IMR-90 (cell line): Measurements from ENCODE around the gene MICAL3. TPM values are rescaled to one million over a fixed set of nuclear protein-coding genes. Genes with fewer than 3 reads are reported as not detected.

Source experiments
- ATAC-seq: fragments of 200-7000 bp; cut with Tn5 transposase; 2 replicates; pipeline ENCODE4 v1.9.1; 2020; ENCODE audit warnings: low read depth, mild to moderate bottlenecking, moderate library complexity
- BruUV-seq: library from RNA; stranded (reverse); fragments of 400-500 nt; replicated peaks from 2 replicates; lab custom pipeline; 2021; lab: Mats Ljungman, UMichigan
- CTCF ChIA-PET: fragments of 300-600 bp; formaldehyde crosslinking; extraction: SDS; loops from one replicate; lab custom pipeline; 2021; ENCODE audit warnings: antibody characterized with exemption; lab: Yijun Ruan, JAX
- POLR2A ChIA-PET: fragments of 300-600 bp; sonication (Branson Sonifier 250); formaldehyde crosslinking; loops from one replicate; lab custom pipeline; 2022; ENCODE audit warnings: antibody characterized with exemption; ENCODE audit not compliant: unreplicated experiment; lab: Charles Lee
- DNase-seq: peaks from one replicate; pipeline ENCODE4 v3.0.0; 2013
- H2AFZ ChIP-seq: replicated peaks from 2 replicates; pipeline ENCODE3; 2013; ENCODE audit warnings: low read length, mild to moderate bottlenecking; ENCODE audit not compliant: poor library complexity
- H2AK5ac ChIP-seq: 2 replicates; pipeline ENCODE4 v1.6.1; 2013; ENCODE audit warnings: low read depth, low read length, inconsistent platforms
- H2AK9ac ChIP-seq: replicated peaks from 2 replicates; pipeline ENCODE3; 2013; ENCODE audit warnings: mild to moderate bottlenecking, low read depth, low read length, moderate library complexity; ENCODE audit not compliant: poor library complexity
- H2BK120ac ChIP-seq: 2 replicates; pipeline ENCODE4 v1.6.1; 2013; ENCODE audit warnings: low read depth, low read length, inconsistent platforms
- H2BK15ac ChIP-seq: 3 replicates; pipeline ENCODE4 v1.6.1; 2013; ENCODE audit warnings: low read depth, low read length, inconsistent platforms
- H2BK20ac ChIP-seq: 2 replicates; pipeline ENCODE4 v1.6.1; 2013; ENCODE audit warnings: low read depth, mild to moderate bottlenecking, inconsistent platforms, low read length, moderate library complexity
- H2BK5ac ChIP-seq: 2 replicates; pipeline ENCODE4 v1.6.1; 2013; ENCODE audit warnings: mild to moderate bottlenecking, low read depth, low read length, inconsistent platforms; ENCODE audit not compliant: poor library complexity, severe bottlenecking
- H3K14ac ChIP-seq: replicated peaks from 2 replicates; pipeline ENCODE4 v1.6.1; 2013; ENCODE audit warnings: low read depth, low read length, inconsistent platforms
- H3K18ac ChIP-seq: 2 replicates; pipeline ENCODE4 v1.6.1; 2013; ENCODE audit warnings: low read depth, low read length, control low read depth
- H3K23ac ChIP-seq: 2 replicates; pipeline ENCODE4 v1.6.1; 2013; ENCODE audit warnings: low read depth, low read length, inconsistent platforms
- H3K27ac ChIP-seq: 2 replicates; pipeline ENCODE4 v1.5.1; 2013; ENCODE audit warnings: mild to moderate bottlenecking, control low read depth, low read length; ENCODE audit not compliant: insufficient read depth
- H3K27me3 ChIP-seq: 2 replicates; pipeline ENCODE4 v1.6.1; 2013; ENCODE audit warnings: low read length; ENCODE audit not compliant: control insufficient read depth, insufficient read depth
- H3K36me3 ChIP-seq: 2 replicates; pipeline ENCODE4 v1.6.1; 2013; ENCODE audit warnings: low read length, mixed read lengths; ENCODE audit not compliant: control insufficient read depth, insufficient read depth
- H3K4ac ChIP-seq: 2 replicates; pipeline ENCODE4 v1.6.1; 2013; ENCODE audit warnings: low read depth, low read length, inconsistent platforms
- H3K4me1 ChIP-seq: 2 replicates; pipeline ENCODE4 v1.6.1; 2013; ENCODE audit warnings: low read length, mixed read lengths; ENCODE audit not compliant: control insufficient read depth, insufficient read depth
- H3K4me2 ChIP-seq: 2 replicates; pipeline ENCODE4 v1.6.1; 2013; ENCODE audit warnings: low read depth, mild to moderate bottlenecking, control low read depth, low read length, moderate library complexity
- H3K4me3 ChIP-seq: 2 replicates; pipeline ENCODE4 v1.5.1; 2013; ENCODE audit warnings: low read depth, mild to moderate bottlenecking, control low read depth, low read length, moderate library complexity; ENCODE audit not compliant: insufficient read depth
- H3K56ac ChIP-seq: 2 replicates; pipeline ENCODE4 v1.6.1; 2013; ENCODE audit warnings: low read length, inconsistent platforms; ENCODE audit not compliant: insufficient read depth; ENCODE audit errors: extremely low read depth
- H3K79me1 ChIP-seq, 2 experiments: 2 replicates each; pipeline ENCODE4 v1.6.1; 2013; ENCODE audit warnings: low read length in 2 of 2, inconsistent platforms in 1 of 2, low read depth in 1 of 2
- H3K9ac ChIP-seq: 2 replicates; pipeline ENCODE4 v1.6.1; 2013; ENCODE audit warnings: low read depth, low read length, control low read depth
- H3K9me1 ChIP-seq: 2 replicates; pipeline ENCODE4 v1.6.1; 2013; ENCODE audit warnings: low read length, inconsistent platforms; ENCODE audit not compliant: insufficient read depth
- H3K9me3 ChIP-seq: 2 replicates; pipeline ENCODE4 v1.6.1; 2013; ENCODE audit warnings: low read length; ENCODE audit not compliant: control insufficient read depth, insufficient read depth
- H4K20me1 ChIP-seq: 2 replicates; pipeline ENCODE4 v1.6.1; 2013; ENCODE audit warnings: low read length, inconsistent platforms; ENCODE audit not compliant: insufficient read depth
- H4K5ac ChIP-seq: 2 replicates; pipeline ENCODE4 v1.6.1; 2013; ENCODE audit warnings: mild to moderate bottlenecking, low read depth, low read length, control low read depth
- H4K8ac ChIP-seq, 2 experiments: 2 replicates each; pipeline ENCODE4 v1.6.1; 2013; ENCODE audit warnings: low read depth in 2 of 2, low read length in 2 of 2, control low read depth in 1 of 2, inconsistent platforms in 1 of 2
- H4K91ac ChIP-seq: 2 replicates; pipeline ENCODE4 v1.6.1; 2013; ENCODE audit warnings: low read depth, low read length, inconsistent platforms; ENCODE audit not compliant: insufficient read depth
- CEBPB ChIP-seq: IDR thresholded peaks from 2 replicates; pipeline ENCODE4 v1.6.1; 2012; ENCODE audit warnings: low read depth, low read length, improper control_type of control experiment
- FOS ChIP-seq: fragments of 150-350 bp; IDR thresholded peaks from 2 replicates; pipeline ENCODE4 v1.6.1; 2016; ENCODE audit warnings: low read depth, low read length
- MAZ ChIP-seq: IDR thresholded peaks from 2 replicates; pipeline ENCODE4 v1.6.1; 2012; ENCODE audit warnings: low read depth, mild to moderate bottlenecking, low read length, improper control_type of control experiment, moderate library complexity, borderline replicate concordance
- NFE2L2 ChIP-seq: fragments of 150-350 bp; IDR thresholded peaks from 2 replicates; pipeline ENCODE4 v1.6.1; 2016; ENCODE audit warnings: low read depth, mild to moderate bottlenecking, low read length
- RAD21 ChIP-seq: IDR thresholded peaks from 2 replicates; pipeline ENCODE4 v1.6.1; 2012; ENCODE audit warnings: low read length, improper control_type of control experiment
- RFX5 ChIP-seq: IDR thresholded peaks from 2 replicates; pipeline ENCODE4 v1.8.0; 2012; ENCODE audit warnings: low read depth, mild to moderate bottlenecking, low read length, moderate library complexity
- SMC3 ChIP-seq: fragments of 150-350 bp; IDR thresholded peaks from 2 replicates; pipeline ENCODE4 v1.6.1; 2016; ENCODE audit warnings: low read depth, mild to moderate bottlenecking, antibody characterized with exemption, low read length, moderate library complexity
- WGBS, 2 experiments: methylation state at CpG; one replicate each; pipeline versions ENCODE4 v1.1.5 to v1.1.7; 2013; ENCODE audit warnings: missing lambda C conversion rate in 2 of 2; ENCODE audit not compliant: insufficient read length in 1 of 2; ENCODE audit errors: extremely low coverage in 2 of 2; 5-methylcytosine and 5-hydroxymethylcytosine counted together
- dilution Hi-C: fragments of 300-500 bp; cut with HindIII; formaldehyde crosslinking; loops from one replicate; pipeline ENCODE4 v1.14.3; 2018; ENCODE audit warnings: low sequenced_read_pairs; ENCODE audit not compliant: unreplicated experiment
- in situ Hi-C: fragments of 300-500 bp; cut with MboI; formaldehyde crosslinking; loops from 3 replicates; pipeline ENCODE4 v1.14.3; 2019; ENCODE audit warnings: low sequenced_read_pairs, inconsistent platforms, mixed read lengths
- intact Hi-C: fragments of 100-400 bp; cut with micrococcal nuclease; formaldehyde crosslinking; loops from 2 replicates; pipeline ENCODE4 v1.10.0; 2022
- polyA plus RNA-seq, 3 experiments: library from polyadenylated mRNA; depleted of rRNA; stranded (reverse); fragments of >200 nt; gene quantifications; 2 replicates each; pipeline ENCODE4 v1.2.3, GENCODE V29; 2012; ENCODE audit warnings: low replicate concordance in 1 of 3
- total RNA-seq: library from RNA; depleted of rRNA; stranded (reverse); fragments of >200 nt; gene quantifications from 2 replicates; pipeline ENCODE4 v1.2.3, GENCODE V29; 2012
- TF ChIP-seq, protein P1 (sequence below): fragments of 150-350 bp; IDR thresholded peaks from 2 replicates; pipeline ENCODE4 v1.6.1; 2016; ENCODE audit warnings: low read depth, mild to moderate bottlenecking, low read length, moderate library complexity, borderline replicate concordance
- TF ChIP-seq, protein P2 (sequence below): conservative IDR thresholded peaks from 2 replicates; pipeline ENCODE4 v1.5.1; 2012; ENCODE audit warnings: mild to moderate bottlenecking, low read depth, low read length, improper control_type of control experiment

The MICAL3 gene
- total and polyA plus RNA-seq, 2 of the 4 experiments (the other 2 are of a cell fraction) = 17.6 to 26.8 TPM

DNA sequence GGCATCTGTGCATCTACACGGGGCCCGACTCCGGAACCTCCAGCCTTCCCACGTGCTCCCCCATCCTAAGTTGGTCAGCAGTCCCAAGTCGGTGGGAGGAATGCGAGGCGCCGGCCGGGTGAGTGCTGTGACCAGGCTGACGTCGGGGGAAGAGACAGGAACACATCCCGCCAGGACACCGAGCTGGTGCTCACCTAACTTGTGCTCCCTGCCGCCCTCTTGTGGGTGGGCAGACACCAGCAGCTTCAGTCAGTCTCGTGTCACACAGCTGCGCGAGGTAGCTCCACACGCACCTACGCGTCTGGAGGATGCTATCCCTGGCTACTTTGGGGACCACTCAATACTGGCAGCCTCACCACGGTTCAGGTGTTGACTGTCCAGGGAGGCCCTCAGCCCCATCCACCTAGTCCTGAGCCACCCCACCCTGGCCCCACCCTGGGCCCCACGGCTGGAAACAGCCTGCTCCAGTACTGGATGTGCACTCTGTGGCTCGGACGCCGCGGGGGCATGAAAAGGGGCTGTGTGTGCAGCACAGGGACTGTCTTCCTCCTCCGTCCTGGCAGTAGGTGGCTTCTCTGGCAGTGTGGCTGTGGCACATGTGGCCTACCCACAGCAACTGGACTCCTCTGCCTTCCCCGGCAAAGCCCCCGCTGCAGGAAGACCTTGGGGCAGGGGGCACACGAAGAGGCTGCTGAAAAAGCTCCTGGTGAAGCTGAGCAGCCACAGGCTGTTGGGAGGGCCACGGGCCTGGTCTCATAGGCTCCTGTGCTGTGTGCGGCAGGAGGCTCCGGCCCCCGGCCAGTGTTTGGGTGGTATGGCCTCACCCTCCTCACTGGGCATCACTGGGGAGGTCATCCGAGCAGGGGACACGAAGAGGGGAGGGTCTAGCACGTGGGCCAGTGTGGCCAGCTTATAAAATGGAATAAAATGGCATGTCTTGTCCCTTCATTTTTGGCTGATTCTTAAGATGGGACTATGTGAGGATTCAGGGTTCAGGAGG lies 238.9 kb downstream of the MICAL3 start:
- Histone ChIP-seq H2BK15ac (no peak overlapping the region), H3K4ac (no peak overlapping the region), H3K9me1 (peaks cover 7% of the 10 kb centered on the region), H4K8ac (no peak overlapping the region), H3K18ac (no peak overlapping the region), H2AFZ (peak overlapping the region; percentile 18), H3K14ac (no peak overlapping the region), H2BK5ac (no peak overlapping the region), H4K5ac (no peak overlapping the region), H3K9ac (no peak overlapping the region), H3K79me1 (no peaks in the 10 kb centered on the region), H3K4me2 (no peak overlapping the region), H2BK20ac (no peak overlapping the region), H3K4me1 (peaks cover 14% of the 10 kb centered on the region), H4K20me1 (no peaks in the 10 kb centered on the region), H3K27me3 (no peaks in the 10 kb centered on the region), H3K23ac (no peak overlapping the region), H3K4me3 (no peak overlapping the region), H2AK5ac (no peak overlapping the region), H3K9me3 (no peaks in the 10 kb centered on the region), H3K36me3 (peaks cover 16% of the 10 kb centered on the region), H3K56ac (no peak overlapping the region), H2AK9ac (no peak overlapping the region), H3K27ac (no peak overlapping the region), H4K91ac (no peak overlapping the region), H2BK120ac (no peak overlapping the region)
- TF ChIP-seq, protein P1, sequence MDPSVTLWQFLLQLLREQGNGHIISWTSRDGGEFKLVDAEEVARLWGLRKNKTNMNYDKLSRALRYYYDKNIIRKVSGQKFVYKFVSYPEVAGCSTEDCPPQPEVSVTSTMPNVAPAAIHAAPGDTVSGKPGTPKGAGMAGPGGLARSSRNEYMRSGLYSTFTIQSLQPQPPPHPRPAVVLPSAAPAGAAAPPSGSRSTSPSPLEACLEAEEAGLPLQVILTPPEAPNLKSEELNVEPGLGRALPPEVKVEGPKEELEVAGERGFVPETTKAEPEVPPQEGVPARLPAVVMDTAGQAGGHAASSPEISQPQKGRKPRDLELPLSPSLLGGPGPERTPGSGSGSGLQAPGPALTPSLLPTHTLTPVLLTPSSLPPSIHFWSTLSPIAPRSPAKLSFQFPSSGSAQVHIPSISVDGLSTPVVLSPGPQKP = no peak
- TF ChIP-seq CEBPB = no peak
- peak; percentile 49 for TF ChIP-seq RAD21
- TF ChIP-seq MAZ = no peak
- TF ChIP-seq, protein P2, sequence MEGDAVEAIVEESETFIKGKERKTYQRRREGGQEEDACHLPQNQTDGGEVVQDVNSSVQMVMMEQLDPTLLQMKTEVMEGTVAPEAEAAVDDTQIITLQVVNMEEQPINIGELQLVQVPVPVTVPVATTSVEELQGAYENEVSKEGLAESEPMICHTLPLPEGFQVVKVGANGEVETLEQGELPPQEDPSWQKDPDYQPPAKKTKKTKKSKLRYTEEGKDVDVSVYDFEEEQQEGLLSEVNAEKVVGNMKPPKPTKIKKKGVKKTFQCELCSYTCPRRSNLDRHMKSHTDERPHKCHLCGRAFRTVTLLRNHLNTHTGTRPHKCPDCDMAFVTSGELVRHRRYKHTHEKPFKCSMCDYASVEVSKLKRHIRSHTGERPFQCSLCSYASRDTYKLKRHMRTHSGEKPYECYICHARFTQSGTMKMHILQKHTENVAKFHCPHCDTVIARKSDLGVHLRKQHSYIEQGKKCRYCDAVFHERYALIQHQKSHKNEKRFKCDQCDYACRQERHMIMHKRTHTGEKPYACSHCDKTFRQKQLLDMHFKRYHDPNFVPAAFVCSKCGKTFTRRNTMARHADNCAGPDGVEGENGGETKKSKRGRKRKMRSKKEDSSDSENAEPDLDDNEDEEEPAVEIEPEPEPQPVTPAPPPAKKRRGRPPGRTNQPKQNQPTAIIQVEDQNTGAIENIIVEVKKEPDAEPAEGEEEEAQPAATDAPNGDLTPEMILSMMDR = peak; percentile 53
- no peak for TF ChIP-seq FOS
- TF ChIP-seq SMC3 = peak; percentile 35; the same call in 1 of the 2 replicates
- no peak for TF ChIP-seq RFX5
- TF ChIP-seq NFE2L2 = no peak
- DNase-seq (no peak), ATAC-seq (no peak)
- WGBS, 2 experiments = 64% methylated on average over 20 of the region's 37 CpGs; no CpG with 5 or more reads in 1 of the 2 experiments
- in situ Hi-C loops = no loop called here
- POLR2A ChIA-PET = no interaction called here
- dilution Hi-C loops = no loop called here
- intact Hi-C loops = loop anchor here (10.0 kb wide), 1 partner anchor 231 kb away; no protein-coding TSS in a partner anchor
- CTCF ChIA-PET = interaction anchor here (1.5 kb wide), 3 partner anchors 44 to 291 kb away, joined by 5 to 10 read pairs (median 7); no protein-coding TSS in a partner anchor
- no TSS peak for BruUV-seq
